ENCODE results near the gene PRDM16.

- TF ChIP-seq RAD21 (IDR thresholded peaks at IDR 0.05; ENCODE audit: low read depth) (no peak), CTCF (IDR thresholded peaks at IDR 0.05 in 2 of 3, conservative IDR thresholded peaks at IDR 0.05 in 1 of 3; ENCODE audit: borderline replicate concordance in 1 of 3, insufficient read depth in 1 of 3, low read depth in 2 of 3, low read length in 2 of 3) (no peak), JUND (IDR thresholded peaks at IDR 0.05) (no peak), POLR2AphosphoS5 (IDR thresholded peaks at IDR 0.05; ENCODE audit: low read depth, low read length) (no peak), SRF (IDR thresholded peaks at IDR 0.05; ENCODE audit: low read depth) (no peak), EZH2 (IDR thresholded peaks at IDR 0.05) (no peak), EZH2phosphoT487 (IDR thresholded peaks at IDR 0.05; ENCODE audit: borderline replicate concordance) (no peak), SP1 (IDR thresholded peaks at IDR 0.05; ENCODE audit: low read depth) (no peak)
- TF ChIP-seq, protein P1, sequence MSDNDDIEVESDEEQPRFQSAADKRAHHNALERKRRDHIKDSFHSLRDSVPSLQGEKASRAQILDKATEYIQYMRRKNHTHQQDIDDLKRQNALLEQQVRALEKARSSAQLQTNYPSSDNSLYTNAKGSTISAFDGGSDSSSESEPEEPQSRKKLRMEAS (IDR thresholded peaks at IDR 0.05) = no peak
Observed at GRCh38 chr1:3430820-3431219, 361.8 kb downstream of the PRDM16 start.
